H4 (cell line): Measurements from ENCODE around the gene RPH3AL. TPM values are rescaled to one million over a fixed set of nuclear protein-coding genes. Genes with fewer than 3 reads are reported as not detected.
"Not testable (repeated sequence)": the region's sequence is repeated elsewhere in the genome, so short reads cannot be mapped to it uniquely, and the experiment has no call there.

Source experiments
- DNase-seq: peaks from one replicate; pipeline ENCODE4 v3.0.0-alpha.2; 2015; ENCODE audit warnings: low spot score
- total RNA-seq: library from RNA; depleted of rRNA; stranded (reverse); fragments of >200 nt; shearing (Covaris generic); gene quantifications from 2 replicates; pipeline ENCODE4 v1.2.3, GENCODE V29; 2014

The RPH3AL gene
- total RNA-seq, 1 experiment from 2014 or later, result 6.0 TPM

DNA sequence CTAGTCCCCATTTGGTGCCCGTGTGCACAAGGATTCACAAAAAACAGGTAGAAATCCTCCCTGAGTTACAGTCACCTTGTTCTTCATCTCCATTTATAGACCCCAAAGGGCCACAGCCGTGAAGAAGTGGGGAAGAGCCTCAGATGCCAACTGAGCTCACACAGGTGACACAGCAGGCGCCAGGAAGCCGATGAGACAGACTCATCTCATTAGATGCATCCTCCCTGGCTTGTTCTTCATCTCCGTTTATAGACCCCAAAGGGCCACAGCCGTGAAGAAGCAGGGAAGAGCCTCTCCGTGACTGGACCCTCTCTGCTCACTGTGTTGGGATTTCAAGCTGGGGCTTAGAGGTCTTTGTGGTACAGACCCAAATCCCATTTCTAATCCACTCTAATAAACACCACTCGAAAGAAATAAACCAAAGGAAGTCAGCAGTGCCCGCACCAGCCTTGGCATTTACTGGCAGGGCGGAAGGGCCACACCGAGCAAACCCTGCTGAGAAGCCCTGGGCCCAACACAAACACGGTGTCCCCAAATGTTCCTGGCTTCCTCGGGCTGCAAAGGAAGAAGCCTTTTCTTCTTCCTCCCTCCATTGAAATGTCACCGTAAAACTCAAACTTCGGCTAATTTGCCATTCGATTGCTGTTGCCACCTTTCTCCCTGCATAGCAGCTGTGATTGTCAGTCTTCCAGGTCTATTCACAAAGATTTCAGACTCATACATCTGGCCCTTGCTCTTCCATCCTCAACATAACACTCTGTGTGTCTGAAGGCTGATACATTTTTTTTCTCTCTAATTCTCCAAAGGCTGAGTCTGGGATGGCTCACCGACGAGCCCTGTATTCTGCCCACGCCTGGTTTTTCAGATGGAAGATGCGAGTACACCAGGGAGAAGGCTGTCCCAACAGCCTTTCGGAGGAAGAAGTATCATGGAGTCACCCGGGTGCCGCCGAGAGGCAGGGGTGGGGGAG is 126.2 kb downstream of the RPH3AL start:
- DNase-seq, result no peak

DNA sequence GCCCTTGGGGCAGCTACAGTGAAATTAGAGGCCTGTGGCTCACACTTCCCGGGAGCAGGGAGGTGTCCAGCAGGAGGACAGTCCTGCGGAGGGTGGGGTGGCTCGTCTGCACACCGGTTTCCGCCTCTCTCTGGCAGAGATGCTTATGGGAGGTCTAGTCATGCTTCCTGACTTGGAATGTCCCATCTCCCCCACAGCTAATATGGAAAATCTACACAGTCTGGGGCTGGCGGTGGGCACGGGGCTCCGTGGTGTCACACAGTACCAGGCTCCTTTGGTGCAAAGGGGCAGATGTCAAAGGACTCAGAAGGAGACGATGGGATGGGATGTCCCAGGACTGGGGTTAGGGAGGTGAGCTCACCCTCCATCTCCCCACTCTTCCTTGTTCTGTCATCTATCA is 127.1 kb downstream of the RPH3AL start:
- no peak for DNase-seq

DNA sequence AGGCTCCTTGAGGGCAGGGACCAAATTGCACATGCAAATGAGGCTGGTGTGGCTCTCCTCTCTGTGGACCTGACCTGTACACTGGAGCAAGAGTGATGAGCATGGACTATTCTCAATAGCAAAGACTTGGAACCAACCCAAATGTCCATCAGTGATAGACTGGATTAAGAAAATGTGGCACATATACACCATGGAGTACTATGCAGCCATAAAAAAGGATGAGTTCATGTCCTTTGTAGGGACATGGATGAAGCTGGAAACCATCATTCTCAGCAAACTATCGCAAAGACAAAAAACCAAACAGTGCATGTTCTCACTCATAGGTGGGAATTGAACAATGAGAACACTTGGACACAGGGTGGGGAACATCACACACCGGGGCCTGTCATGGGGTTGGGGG is 128.0 kb downstream of the RPH3AL start:
- not testable (repeated sequence) for DNase-seq

DNA sequence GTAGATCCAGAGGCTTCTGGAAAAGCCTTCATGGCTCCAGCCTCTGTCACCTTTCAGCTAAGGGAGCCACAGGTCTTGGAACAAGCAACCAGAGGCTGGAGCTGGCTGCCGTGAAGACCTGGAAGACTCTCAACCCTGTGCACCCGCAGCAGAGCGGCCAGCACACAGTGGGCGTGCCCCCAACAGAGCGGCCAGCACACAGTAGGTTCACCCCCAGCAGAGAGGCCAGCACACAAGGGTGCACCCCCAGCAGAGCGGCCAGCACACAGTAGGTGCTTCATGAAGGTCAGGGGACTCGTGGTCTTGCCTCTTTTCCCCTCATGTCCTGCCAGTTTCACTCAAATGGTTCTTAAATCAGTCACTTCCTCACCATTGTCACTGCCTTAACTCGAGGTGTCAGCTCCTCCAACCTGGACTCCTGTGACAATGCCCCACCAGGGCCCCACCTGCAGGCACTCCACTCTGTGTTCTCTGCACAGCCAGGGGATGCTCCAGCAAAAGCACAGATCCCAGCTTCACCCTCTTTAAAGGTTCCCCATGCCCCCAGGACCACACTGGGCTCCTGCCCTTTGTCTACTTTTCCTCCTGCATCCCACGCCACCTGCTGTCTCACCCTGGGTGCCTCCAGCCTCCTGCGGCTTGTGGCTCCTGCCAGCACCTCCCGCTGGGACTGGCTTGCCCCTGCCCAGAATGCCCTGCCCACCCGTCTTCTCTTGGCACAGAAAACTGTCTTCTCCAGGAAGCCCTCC is 128.7 kb downstream of the RPH3AL start:
- no peak for DNase-seq

DNA sequence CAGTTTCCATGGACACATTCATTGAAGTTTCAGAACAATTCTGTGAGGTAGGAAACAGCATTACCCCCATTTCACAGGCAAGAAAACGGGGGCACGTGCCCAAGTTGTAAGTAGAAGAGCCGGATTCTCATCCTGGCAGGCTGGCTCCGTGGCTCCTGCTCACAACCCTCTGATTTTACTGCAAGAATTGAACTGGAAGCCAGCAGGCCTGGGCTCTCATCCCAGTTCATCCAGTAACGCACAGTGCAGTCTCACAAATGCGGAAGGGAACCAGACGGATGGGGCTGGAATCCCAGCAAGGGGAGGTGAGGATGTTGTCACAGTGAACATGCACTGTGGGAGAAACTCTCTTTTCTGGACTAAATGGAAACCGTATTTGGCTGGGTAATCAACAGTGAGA is 130.4 kb downstream of the RPH3AL start:
- no peak for DNase-seq

DNA sequence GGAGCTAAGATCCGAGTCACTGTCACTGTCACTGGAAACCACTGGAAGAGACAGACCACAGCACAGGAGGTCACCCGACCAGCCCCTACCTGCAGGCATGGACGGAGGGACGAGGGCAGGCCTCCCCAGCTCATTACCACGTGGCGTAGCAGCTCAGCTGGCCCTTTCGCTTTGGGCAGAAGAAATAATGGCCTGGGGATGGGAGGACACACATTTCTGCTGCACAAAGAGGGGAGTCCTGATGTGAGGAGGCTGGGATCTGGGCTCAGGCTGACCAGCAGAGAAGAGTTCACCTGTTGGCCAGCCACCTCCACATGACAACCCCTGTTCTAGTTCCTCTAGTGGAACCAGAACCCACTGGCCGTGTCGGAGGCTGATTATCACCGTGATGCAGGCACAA is 132.9 kb downstream of the RPH3AL start:
- DNase-seq, result no peak

DNA sequence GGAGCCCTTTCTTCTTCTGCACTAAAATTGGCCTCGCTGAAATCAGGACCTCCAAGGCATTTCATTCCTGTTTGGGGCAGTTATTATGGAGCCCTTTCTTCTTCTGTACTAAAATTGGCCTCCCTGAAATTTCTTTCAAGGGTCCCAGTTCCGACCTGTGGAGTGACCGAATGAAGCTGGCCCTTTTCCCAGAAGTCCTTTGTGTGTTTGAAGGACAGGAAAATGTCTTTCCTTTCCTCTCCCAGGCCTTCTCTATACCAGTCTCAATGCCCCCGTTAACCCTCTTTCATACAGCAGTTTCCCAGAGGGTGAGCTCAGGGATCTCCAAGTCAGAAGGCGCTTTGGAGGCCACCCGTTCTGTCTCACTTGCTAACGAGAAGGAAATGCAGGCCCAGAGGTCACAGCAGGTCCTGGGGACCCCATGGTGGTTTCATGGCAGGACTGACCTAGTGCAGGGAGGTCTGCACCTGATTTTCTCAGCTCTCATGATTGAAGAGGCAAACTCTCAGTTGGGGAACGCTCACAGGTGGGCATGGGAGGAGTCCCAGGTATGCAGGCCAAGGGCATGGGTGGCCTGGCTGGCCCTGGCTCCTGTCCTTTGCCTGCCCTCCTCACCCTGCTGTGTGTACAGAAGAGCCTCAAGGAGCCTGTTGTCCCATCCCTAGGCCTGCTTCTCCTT is 134.0 kb downstream of the RPH3AL start:
- no peak for DNase-seq

DNA sequence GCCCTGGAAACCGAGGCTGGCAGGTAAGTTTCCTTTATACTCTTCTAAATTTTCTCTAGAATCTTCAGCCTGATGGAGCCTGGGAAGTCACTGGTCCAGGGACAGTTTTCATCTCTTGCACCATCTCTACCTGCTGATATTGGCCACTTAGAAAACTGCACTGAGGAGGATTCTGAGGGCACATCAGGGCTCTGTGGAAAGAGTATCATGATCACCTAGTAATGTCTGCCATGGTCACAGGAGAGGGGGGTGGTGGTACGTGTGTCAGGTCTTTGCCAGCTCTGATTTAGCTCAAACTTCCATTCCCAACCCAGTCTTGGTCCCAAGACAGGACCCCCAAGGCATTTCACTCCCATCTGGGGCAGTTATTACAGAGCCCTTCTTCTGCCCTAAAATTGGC is 136.0 kb downstream of the RPH3AL start:
- DNase-seq, result no peak

DNA sequence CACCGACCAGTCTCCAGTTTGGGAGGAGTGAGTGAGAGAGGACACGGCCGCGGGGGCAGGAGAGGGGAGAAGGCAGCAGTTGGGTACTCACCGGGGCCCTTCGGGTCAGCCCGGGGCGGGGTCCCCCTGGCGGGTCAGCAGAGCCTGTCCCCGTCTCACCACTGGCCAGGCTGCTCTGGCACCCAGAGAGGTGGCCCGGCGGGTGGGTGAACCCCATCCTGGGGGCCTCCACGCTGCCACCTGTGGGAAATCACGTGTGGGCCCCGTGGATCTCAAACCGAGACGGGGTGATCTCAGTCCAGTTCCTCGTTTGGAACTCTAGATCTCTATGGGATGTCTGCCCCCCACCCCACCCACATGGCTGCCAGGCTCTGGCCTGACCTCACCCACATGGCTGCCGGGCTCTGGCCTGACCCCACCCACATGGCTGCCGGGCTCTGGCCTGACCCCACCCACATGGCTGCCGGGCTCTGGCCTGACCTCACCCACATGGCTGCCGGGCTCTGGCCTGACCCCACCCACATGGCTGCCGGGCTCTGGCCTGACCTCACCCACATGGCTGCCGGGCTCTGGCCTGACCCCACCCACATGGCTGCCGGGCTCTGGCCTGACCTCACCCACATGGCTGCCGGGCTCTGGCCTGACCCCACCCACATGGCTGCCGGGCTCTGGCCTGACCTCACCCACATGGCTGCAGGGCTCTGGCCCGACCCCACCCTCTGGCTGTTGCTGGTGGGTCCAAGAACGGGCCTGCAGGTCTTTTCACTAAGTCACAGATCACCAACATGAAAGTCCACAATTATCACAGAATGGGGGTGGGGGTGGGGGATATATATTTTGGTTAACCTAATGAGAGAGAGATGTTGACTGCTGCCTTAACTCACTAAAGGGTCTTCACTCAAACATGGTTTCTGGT is 136.8 kb downstream of the RPH3AL start:
- DNase-seq, result not testable (repeated sequence)

DNA sequence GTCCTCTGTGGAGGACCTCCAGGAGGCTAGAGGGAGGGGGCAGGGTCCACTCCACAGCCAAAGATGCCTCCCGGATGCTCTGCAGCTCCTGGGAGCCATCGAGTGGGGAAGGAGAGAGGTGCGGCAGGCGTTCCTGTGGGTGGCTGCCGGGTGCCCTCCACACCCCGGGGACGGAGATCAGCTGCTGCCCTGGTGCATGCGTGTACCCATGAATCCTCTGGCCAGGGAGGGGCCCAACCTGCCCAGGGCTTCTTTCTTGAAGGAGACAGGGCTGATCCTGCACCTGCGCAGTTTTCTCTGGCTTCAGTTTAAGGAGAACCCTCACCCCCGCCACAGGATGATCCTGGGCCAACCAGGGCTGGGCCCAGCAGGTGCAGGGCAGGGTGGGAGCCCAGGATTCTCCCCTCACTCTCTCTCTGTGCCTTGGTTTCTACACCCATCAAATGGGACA is 137.7 kb downstream of the RPH3AL start:
- DNase-seq, result no peak

DNA sequence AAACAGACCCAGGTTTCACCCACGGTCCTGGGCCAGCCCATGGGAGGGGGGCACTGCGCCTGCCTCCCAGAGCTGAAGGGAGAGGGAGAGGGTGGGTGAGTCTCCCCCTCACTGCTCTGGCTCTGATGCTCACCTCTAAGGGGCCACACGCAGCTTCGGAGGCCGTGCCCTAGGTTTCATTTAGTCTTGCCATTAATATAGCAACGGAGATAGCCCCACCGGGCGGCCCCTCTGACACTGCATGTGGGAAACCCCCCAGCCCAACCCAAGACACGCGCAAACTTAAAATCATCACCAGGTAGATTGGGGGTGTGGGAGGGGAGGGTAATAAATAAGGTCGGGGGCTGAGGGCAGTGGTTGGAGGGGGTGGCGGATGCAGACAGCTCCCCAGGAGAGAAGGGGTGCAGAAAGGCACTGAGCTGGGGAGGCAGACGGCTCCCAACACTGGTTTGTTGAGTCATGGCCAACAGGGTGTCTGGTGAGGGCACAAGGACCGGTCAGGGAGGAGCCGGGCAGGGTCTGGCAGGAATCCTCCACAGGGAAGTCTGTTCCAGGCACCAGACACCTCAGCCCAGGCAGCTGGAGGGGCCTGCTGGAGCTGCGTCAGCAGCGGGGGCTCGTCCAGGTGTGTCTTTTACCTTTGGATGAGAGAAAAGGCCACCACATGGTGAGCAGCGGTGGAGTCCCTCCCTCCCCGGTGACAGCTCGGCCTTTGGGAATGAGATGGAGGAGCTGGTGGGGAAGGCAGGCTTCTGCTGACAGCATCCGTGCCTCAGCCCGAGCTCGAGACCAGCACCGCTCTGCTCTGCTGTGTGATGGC is 139.1 kb downstream of the RPH3AL start:
- no peak for DNase-seq

DNA sequence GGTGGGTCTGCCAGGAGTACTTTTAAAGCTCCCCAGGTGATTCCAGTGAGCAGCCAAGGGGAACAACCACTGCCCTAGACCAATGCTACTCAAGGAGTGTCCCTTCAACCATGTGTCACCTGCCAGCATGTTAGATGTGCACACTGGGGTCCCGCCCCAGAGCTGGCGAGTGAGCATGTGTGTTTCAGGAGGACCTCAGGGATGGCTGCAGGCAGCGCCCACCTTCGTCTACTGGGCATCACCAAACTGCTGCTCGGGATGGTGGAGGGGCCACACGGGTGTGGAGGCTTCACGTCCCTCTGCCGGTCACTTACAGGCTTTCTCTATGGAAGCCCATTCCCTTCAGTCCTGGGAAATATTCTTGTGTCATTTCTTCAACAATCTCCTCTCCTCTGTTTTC is 142.2 kb downstream of the RPH3AL start:
- DNase-seq, result no peak

DNA sequence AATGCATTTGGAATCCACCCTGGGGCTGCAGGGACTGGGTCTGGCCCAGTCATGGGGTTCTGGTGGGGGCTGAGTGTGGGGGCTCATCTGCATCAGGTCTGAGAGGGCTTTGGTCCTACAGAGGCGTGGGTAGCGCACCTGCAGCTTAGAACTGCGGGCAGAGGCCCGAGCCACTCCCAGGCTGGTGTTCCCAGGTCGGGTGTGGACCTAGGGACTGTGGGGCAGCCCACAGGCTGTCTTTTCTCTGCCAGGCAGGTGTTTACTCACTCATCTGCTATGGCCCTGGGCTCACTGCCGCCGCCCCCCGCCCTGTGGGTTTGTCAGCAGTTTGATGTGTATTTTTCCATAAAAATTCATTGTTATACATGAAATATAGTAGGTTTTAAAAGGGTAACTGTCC is 144.2 kb downstream of the RPH3AL start:
- DNase-seq, result no peak

DNA sequence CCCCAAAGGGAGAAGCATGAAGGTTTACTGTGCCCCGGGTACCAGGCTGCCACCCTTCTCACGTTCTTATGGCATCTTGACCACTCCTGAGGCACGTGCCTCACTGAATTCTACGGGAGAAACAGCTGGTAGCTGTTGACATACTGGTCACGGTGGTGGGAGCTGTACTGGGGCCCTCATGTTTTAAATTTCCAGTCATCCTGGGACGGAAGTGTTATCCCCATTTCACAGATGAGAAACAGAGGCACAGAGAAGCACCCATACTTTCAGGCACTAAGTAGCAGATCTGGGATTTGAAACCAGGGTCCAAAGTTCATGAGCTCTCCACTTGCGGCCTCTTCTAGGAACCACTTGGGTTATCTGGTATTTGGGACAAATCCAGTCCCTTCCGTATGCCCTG is 144.8 kb downstream of the RPH3AL start:
- DNase-seq, result no peak

DNA sequence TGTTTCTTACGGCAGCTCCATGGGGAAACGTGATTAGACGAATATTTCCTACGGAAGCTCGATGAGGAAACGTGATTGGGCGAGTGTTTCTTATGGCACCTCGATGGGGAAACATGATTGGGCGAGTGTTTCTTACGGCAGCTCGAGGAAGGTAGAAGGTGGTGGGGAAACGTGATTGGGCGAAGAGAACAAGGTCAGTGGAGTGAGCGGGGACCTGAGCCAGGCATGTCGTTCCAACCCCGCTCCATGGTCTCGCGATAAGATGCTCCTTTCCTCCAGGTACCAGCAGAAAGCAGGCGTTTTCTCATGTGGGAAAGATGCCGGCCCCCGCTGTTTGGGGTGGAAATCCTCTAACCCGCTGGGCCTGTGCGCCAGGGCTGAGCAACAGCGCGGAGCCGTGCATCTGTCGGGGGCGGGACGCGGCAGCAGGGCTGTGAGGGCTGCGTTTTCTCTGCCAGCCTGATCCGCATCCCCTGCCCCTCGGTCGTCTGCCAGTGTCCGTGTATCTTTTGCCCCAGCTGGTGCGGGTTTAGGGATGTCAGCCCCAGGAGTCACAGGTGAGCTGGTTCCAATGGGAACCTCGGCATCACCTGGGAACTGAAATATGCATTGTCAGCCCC is 145.6 kb downstream of the RPH3AL start:
- no peak for DNase-seq

DNA sequence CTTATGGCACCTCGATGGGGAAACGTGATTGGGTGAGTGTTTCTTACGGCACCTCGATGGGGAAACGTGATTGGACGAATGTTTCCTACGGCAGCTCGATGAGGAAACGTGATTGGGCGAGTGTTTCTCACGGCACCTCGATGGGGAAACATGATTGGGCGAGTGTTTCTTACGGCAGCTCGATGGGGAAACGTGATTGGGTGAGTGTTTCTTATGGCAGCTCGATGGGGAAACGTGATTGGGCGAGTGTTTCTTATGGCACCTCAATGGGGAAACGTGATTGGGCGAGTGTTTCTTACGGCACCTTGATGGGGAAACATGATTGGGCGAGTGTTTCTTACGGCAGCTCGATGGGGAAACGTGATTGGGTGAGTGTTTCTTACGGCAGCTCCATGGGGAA is 146.1 kb downstream of the RPH3AL start:
- DNase-seq, result not testable (repeated sequence)

DNA sequence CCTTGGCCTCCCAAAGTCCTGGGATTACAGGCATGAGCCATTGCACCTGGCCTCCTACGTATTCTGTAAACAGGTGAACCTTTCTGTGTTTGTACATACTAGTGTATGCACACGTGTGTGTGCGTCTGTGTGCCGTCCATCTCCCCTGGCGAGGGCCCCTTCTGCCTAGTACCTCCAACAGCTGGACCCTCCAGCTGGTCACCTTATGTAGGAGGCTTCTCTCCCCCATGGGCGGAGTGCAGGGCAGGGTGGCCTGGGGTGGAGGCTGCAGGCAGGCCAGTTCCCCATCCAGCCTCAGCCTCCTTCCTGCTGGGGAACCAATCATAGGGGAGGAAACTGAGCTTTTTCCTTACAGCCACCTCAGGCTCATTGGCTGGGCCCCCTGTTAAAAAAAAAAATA is 146.8 kb downstream of the RPH3AL start:
- no peak for DNase-seq

DNA sequence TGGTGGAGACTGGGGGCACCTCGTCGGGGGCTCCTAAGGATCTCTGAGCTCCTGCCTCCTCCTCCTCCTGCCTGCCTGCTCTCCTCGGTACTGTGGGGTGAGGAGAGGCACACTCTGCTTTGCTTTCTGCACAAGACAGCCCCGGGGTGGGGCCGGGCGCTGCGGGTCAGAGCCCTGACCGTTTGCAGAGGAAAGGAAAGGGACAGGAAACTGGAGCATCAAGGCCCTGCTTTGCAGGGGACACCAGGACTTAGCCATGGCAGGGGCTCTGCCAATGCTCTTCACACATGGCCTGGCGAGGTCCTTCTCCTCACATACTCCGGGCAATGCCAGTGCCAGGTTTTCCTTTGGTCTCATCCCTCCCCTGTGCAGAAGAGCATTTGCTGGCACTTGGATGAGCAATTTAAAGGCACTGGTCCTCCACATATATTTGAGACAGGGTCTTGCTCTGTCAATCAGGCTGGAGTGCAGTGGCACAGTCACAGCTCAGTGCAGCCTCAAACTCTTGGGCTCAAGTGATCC is 147.4 kb downstream of the RPH3AL start:
- DNase-seq, result no peak

DNA sequence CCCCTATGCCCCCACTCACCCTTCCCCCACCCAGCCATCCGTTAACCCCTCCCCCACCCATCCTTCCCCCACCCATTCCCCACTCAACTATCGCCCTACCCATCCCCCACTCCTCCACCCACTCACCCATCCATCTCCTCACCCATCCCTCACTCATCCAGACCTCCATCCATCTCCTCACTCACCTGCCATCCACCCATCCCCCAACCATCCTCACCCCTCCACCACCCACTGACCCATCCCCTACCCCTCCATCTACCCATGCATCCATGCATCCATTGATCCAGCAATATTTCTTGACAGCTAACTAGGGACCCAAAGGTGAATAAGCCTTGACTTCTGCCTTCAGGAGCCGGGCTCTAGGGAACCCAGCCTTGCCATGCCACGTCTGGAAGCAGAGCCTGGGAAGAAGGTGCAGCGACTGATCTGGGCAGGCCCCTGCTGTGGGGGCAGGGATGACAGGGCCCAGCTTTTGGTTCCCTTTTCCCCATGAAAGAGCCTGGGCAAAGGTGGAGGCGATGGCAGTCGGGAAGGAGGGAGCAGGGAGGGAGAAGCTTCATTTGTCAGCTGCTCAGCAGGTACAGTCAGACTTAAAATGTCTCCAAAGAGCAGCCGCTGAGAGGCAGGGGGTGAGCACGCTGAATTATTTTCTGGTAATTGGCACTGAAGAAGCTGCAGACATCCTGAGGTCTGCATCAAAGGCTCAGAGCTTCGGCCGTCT is 148.0 kb downstream of the RPH3AL start:
- DNase-seq, result no peak
